Stomach (tissue), 4 donors: ENCODE results near the gene PLA2G5.

Experiments
- CTCF ChIP-seq, 7 experiments: fragments of 450-650 bp in 4 of 7; fragments of 200-600 bp in 3 of 7; sonication (generic) in 3 of 7; IDR thresholded peaks; one replicate each; pipeline ENCODE4 v1.5.1; 2016 to 2019; ENCODE audit warnings: antibody characterized with exemption in 7 of 7, control low read depth in 2 of 7, mild to moderate bottlenecking in 1 of 7
- EP300 ChIP-seq: sonication (generic); formaldehyde crosslinking; IDR thresholded peaks from one replicate; pipeline ENCODE4 v1.6.1; 2017; ENCODE audit warnings: antibody characterized with exemption
- POLR2AphosphoS5 ChIP-seq, 3 donors: sonication (generic); formaldehyde crosslinking; IDR thresholded peaks; one replicate each; pipeline ENCODE4 v1.6.1; 2016; ENCODE audit warnings: antibody characterized with exemption in 3 of 3

- TF ChIP-seq CTCF (IDR thresholded peaks at IDR 0.05) (no peak), EP300 (no peak), POLR2AphosphoS5 (IDR thresholded peaks at IDR 0.05) (no peak)
Observed at GRCh38 chr1:20114021-20114648, 44.1 kb downstream of the PLA2G5 start.
